GM23338 (cell line): ENCODE results near the gene EPS8.

Experiments used
- CTCF ChIP-seq, 2 experiments: fragments of 200-600 bp in 1 of 2; sonication (generic) in 1 of 2; conservative IDR thresholded peaks; 2 replicates each; pipeline versions ENCODE4 v1.5.1 to v1.6.1; 2016 to 2017; ENCODE audit warnings: antibody characterized with exemption in 2 of 2, low read depth in 2 of 2, mild to moderate bottlenecking in 2 of 2, moderate library complexity in 1 of 2
- EZH2 ChIP-seq: fragments of 200-600 bp; sonication (generic); IDR thresholded peaks from one replicate; pipeline ENCODE4 v1.8.0; 2017; ENCODE audit warnings: antibody characterized with exemption, mild to moderate bottlenecking, low read depth; ENCODE audit not compliant: unreplicated experiment
- EZH2phosphoT487 ChIP-seq: fragments of 200-600 bp; sonication (generic); IDR thresholded peaks from one replicate; pipeline ENCODE4 v1.8.1; 2018; ENCODE audit warnings: antibody characterized with exemption; ENCODE audit not compliant: unreplicated experiment
- POLR2AphosphoS5 ChIP-seq: IDR thresholded peaks from 2 replicates; pipeline ENCODE4 v1.6.1; 2016; ENCODE audit warnings: antibody characterized with exemption, low read depth
- ZNF114 ChIP-seq: fragments of 250-450 bp; sonication (Bioruptor Pico); IDR thresholded peaks from 2 replicates; pipeline ENCODE4 v1.5.0; 2020; ENCODE audit warnings: mild to moderate bottlenecking, moderate library complexity
- TF ChIP-seq, protein P1 (sequence below): IDR thresholded peaks from one replicate; pipeline ENCODE4 v1.6.1; 2018; ENCODE audit warnings: antibody characterized with exemption; ENCODE audit not compliant: unreplicated experiment
- TF ChIP-seq, protein P2 (sequence below): IDR thresholded peaks from 2 replicates; pipeline ENCODE4 v1.6.1; 2016; ENCODE audit warnings: antibody characterized with exemption

DNA sequence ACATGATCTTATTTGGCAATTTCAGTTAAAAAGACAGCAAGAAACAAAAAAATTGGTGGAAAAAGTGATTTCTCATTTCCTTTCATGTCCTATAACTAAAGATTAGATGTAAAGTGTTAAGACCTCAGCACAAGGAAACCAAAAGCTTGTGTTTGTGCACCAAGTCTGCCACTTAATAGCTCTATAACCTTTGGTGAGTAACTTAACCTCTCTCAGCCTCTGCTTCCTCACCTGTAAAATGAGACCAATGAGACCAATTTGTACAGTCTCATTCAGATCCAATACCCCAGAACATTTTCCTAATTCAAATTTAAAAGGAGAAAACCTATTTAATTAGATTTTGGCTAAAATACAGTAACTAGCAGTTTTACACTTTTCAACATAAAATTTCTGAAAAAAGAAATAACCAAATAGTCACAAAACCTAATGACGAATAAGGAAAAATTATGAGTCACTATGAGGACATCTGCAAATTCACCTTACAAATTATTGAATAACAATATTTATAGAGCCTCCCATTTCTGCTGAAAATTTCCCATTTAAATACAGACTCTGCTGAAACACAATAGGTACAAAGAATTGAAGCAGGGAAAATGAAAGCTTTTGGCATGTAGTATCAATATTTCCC is 71.1 kb downstream of the EPS8 start:
- TF ChIP-seq, protein P1, sequence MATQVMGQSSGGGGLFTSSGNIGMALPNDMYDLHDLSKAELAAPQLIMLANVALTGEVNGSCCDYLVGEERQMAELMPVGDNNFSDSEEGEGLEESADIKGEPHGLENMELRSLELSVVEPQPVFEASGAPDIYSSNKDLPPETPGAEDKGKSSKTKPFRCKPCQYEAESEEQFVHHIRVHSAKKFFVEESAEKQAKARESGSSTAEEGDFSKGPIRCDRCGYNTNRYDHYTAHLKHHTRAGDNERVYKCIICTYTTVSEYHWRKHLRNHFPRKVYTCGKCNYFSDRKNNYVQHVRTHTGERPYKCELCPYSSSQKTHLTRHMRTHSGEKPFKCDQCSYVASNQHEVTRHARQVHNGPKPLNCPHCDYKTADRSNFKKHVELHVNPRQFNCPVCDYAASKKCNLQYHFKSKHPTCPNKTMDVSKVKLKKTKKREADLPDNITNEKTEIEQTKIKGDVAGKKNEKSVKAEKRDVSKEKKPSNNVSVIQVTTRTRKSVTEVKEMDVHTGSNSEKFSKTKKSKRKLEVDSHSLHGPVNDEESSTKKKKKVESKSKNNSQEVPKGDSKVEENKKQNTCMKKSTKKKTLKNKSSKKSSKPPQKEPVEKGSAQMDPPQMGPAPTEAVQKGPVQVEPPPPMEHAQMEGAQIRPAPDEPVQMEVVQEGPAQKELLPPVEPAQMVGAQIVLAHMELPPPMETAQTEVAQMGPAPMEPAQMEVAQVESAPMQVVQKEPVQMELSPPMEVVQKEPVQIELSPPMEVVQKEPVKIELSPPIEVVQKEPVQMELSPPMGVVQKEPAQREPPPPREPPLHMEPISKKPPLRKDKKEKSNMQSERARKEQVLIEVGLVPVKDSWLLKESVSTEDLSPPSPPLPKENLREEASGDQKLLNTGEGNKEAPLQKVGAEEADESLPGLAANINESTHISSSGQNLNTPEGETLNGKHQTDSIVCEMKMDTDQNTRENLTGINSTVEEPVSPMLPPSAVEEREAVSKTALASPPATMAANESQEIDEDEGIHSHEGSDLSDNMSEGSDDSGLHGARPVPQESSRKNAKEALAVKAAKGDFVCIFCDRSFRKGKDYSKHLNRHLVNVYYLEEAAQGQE, result no peak
- TF ChIP-seq EZH2 (no peak), CTCF (conservative IDR thresholded peaks at IDR 0.05; ENCODE audit: low read depth in 2 of 2) (no peak), POLR2AphosphoS5 (no peak), EZH2phosphoT487 (no peak), ZNF114 (CRISPR knock-in tag) (no peak)
- TF ChIP-seq, protein P2, sequence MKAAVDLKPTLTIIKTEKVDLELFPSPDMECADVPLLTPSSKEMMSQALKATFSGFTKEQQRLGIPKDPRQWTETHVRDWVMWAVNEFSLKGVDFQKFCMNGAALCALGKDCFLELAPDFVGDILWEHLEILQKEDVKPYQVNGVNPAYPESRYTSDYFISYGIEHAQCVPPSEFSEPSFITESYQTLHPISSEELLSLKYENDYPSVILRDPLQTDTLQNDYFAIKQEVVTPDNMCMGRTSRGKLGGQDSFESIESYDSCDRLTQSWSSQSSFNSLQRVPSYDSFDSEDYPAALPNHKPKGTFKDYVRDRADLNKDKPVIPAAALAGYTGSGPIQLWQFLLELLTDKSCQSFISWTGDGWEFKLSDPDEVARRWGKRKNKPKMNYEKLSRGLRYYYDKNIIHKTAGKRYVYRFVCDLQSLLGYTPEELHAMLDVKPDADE, result no peak
